Endodermal cell (in vitro differentiated cells): ENCODE measurements around the gene ARCN1. TPM values are rescaled to one million over a fixed set of nuclear protein-coding genes. Genes with fewer than 3 reads are reported as not detected.
"Not testable (repeated sequence)": the region's sequence is repeated elsewhere in the genome, so short reads cannot be mapped to it uniquely, and the experiment has no call there.

Source experiments
- DNase-seq: peaks from one replicate; pipeline ENCODE4 v3.0.0-alpha.2; 2017
- H3K27ac ChIP-seq: 2 replicates; pipeline ENCODE4 v1.5.1; 2013; ENCODE audit warnings: mild to moderate bottlenecking, low read depth, low read length, moderate library complexity
- H3K27me3 ChIP-seq: 2 replicates; pipeline ENCODE4 v1.6.1; 2013; ENCODE audit warnings: mild to moderate bottlenecking, low read length, moderate library complexity; ENCODE audit not compliant: insufficient read depth, control insufficient read depth, poor library complexity, severe bottlenecking
- H3K36me3 ChIP-seq: 2 replicates; pipeline ENCODE4 v1.7.0; 2013; ENCODE audit warnings: mild to moderate bottlenecking, low read length, moderate library complexity; ENCODE audit not compliant: control insufficient read depth, insufficient read depth
- H3K4me1 ChIP-seq: one replicate; pipeline ENCODE4 v1.7.0; 2013; ENCODE audit warnings: low read length; ENCODE audit not compliant: control insufficient read depth, insufficient read depth
- H3K4me3 ChIP-seq: 2 replicates; pipeline ENCODE4 v1.5.1; 2013; ENCODE audit warnings: mild to moderate bottlenecking, low read length, moderate library complexity
- H3K9ac ChIP-seq: 2 replicates; pipeline ENCODE4 v1.6.1; 2013; ENCODE audit warnings: mild to moderate bottlenecking, low read length, moderate library complexity; ENCODE audit not compliant: poor library complexity, severe bottlenecking; ENCODE audit errors: extremely low read depth
- H3K9me3 ChIP-seq: 2 replicates; pipeline ENCODE4 v1.6.1; 2013; ENCODE audit warnings: mild to moderate bottlenecking, low read length, moderate library complexity; ENCODE audit not compliant: control insufficient read depth
- H3K27ac Mint-ChIP-seq: 2 replicates; pipeline ENCODE4 v1.8.0; 2020; ENCODE audit warnings: mixed read lengths
- H3K27me3 Mint-ChIP-seq: 2 replicates; pipeline ENCODE4 v1.8.0; 2021; ENCODE audit warnings: mild to moderate bottlenecking, mixed read lengths; ENCODE audit not compliant: insufficient read depth
- H3K36me3 Mint-ChIP-seq: 2 replicates; pipeline ENCODE4 v1.8.0; 2020; ENCODE audit warnings: low read depth, mixed read lengths
- H3K4me1 Mint-ChIP-seq: 2 replicates; pipeline ENCODE4 v1.8.0; 2020; ENCODE audit warnings: mixed read lengths
- H3K4me3 Mint-ChIP-seq: 2 replicates; pipeline ENCODE4 v1.8.0; 2020; ENCODE audit warnings: mild to moderate bottlenecking, moderate library complexity, mixed read lengths
- H3K9me3 Mint-ChIP-seq: 2 replicates; pipeline ENCODE4 v1.8.0; 2020; ENCODE audit warnings: mild to moderate bottlenecking, mixed read lengths
- WGBS, 2 experiments: methylation state at CpG; one replicate each; pipeline versions ENCODE4 v1.1.5 to v1.1.7; 2013; ENCODE audit warnings: missing lambda C conversion rate in 2 of 2, mixed read lengths in 1 of 2; ENCODE audit not compliant: insufficient coverage in 1 of 2, insufficient read length in 1 of 2; 5-methylcytosine and 5-hydroxymethylcytosine counted together
- total RNA-seq, 2 donors: library from RNA; stranded (reverse); fragmentation: NEBNext Ultra II Directional in 1 of 2; extraction: Animal tissue kit (Norgen Biotek cat#: 25700) in 1 of 2; gene quantifications; 2 replicates in 1 of 2; 3 replicates in 1 of 2; pipeline ENCODE4 v1.2.1, GENCODE V29; 2021
- TF ChIP-seq, protein P1 (sequence below): fragments of 200-600 bp; sonication (generic); conservative IDR thresholded peaks from 2 replicates; pipeline ENCODE4 v1.5.0; 2021; ENCODE audit warnings: antibody characterized with exemption, mild to moderate bottlenecking

Gene ARCN1
- total RNA-seq, 2 donors from 2014 or later, result 130 to 161 TPM

DNA sequence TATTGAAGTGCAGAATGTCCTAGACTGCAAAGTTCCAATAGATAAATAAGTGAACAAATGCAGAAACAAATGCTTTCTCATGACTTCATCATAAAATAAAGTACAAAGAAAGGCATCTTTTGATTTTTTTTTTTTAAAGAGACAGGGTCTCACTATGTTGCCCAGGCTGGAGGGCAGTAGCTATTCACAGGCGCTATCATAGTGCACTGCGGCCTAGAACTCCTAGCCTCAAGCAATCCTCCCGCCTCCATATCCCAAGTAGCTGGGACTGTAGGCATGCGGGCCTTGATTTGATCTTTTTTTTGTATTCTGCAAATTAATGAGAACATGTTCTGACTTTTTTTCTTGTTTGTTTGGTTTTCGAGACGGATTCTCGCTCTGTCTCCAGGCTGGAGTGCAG, 2.4 kb downstream of the ARCN1 start:
- peaks cover 12% of the 10 kb centered on the region for H3K36me3 Mint-ChIP-seq
- Histone ChIP-seq H3K27me3 (no peaks in the 10 kb centered on the region), H3K9me3 (no peaks in the 10 kb centered on the region), H3K27ac (no peak overlapping the region), H3K4me3 (peak overlapping the region; percentile 98), H3K4me1 (no peaks in the 10 kb centered on the region), H3K9ac (no peak overlapping the region), H3K36me3 (peaks cover 16% of the 10 kb centered on the region)
- H3K4me1 Mint-ChIP-seq, result peaks cover 12% of the 10 kb centered on the region
- TF ChIP-seq, protein P1, sequence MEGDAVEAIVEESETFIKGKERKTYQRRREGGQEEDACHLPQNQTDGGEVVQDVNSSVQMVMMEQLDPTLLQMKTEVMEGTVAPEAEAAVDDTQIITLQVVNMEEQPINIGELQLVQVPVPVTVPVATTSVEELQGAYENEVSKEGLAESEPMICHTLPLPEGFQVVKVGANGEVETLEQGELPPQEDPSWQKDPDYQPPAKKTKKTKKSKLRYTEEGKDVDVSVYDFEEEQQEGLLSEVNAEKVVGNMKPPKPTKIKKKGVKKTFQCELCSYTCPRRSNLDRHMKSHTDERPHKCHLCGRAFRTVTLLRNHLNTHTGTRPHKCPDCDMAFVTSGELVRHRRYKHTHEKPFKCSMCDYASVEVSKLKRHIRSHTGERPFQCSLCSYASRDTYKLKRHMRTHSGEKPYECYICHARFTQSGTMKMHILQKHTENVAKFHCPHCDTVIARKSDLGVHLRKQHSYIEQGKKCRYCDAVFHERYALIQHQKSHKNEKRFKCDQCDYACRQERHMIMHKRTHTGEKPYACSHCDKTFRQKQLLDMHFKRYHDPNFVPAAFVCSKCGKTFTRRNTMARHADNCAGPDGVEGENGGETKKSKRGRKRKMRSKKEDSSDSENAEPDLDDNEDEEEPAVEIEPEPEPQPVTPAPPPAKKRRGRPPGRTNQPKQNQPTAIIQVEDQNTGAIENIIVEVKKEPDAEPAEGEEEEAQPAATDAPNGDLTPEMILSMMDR, result no peak
- no peaks in the 10 kb centered on the region for H3K27me3 Mint-ChIP-seq
- no peaks in the 10 kb centered on the region for H3K9me3 Mint-ChIP-seq
- 95 to 100% methylated on average over 5 to 7 of the region's 7 CpGs for WGBS, 2 experiments
- DNase-seq, result no peak
- H3K27ac Mint-ChIP-seq, result no peak overlapping the region
- peak overlapping the region; percentile 30 for H3K4me3 Mint-ChIP-seq

DNA sequence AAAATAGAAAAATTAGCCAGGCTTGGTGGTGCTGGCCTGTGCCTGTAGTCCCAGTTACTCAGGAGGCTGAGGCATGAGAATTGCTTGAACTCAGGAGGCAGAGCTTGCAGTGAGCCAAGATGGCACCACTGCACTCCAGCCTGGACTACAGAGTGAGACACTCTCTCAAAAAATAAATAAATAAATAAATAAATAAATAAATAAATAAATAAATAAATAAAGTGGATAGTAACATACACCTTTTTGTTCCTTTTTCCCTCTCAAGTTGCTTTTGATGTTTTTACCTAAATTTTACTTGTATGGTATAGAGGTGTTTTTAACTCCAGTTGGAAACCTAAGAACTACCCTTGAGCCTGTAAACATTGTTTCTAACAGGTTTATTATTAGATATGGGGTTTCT, 5.8 kb downstream of the ARCN1 start:
- not testable (repeated sequence) for H3K4me3 ChIP-seq, H3K27ac ChIP-seq, DNase-seq, H3K4me1 ChIP-seq, H3K9ac ChIP-seq, H3K27me3 ChIP-seq, H3K9me3 ChIP-seq, H3K27ac Mint-ChIP-seq, H3K4me3 Mint-ChIP-seq, H3K27me3 Mint-ChIP-seq, H3K4me1 Mint-ChIP-seq, H3K9me3 Mint-ChIP-seq
- peaks cover 45% of the 10 kb centered on the region for H3K36me3 ChIP-seq
- peaks cover 27% of the 10 kb centered on the region for H3K36me3 Mint-ChIP-seq

DNA sequence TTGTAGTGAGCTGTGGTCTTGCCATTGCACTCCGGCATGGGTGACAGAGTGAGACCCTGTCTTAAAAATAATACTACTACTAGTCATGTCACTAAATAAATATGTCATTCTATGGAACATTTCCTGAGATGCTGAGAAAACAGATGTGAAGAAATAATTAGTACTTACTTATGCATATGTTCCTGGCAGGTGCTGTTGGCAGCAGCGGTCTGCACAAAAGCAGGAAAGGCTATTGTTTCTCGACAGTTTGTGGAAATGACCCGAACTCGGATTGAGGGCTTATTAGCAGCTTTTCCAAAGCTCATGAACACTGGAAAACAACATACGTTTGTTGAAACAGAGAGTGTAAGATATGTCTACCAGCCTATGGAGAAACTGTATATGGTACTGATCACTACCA, 8.8 kb downstream of the ARCN1 start:
- Histone ChIP-seq H3K36me3 (peaks cover 67% of the 10 kb centered on the region), H3K4me1 (no peaks in the 10 kb centered on the region), H3K27me3 (no peaks in the 10 kb centered on the region), H3K9ac (no peak overlapping the region), H3K9me3 (no peaks in the 10 kb centered on the region), H3K27ac (no peak overlapping the region), H3K4me3 (no peak overlapping the region)
- H3K9me3 Mint-ChIP-seq, result no peaks in the 10 kb centered on the region
- H3K4me3 Mint-ChIP-seq, result no peak overlapping the region
- no peaks in the 10 kb centered on the region for H3K4me1 Mint-ChIP-seq
- TF ChIP-seq, protein P1, result no peak
- H3K27me3 Mint-ChIP-seq, result no peaks in the 10 kb centered on the region
- H3K36me3 Mint-ChIP-seq, result peaks cover 49% of the 10 kb centered on the region
- DNase-seq, result no peak
- 97% methylated on average over 5 of the region's 6 CpGs for WGBS, 2 experiments
- H3K27ac Mint-ChIP-seq, result no peak overlapping the region

DNA sequence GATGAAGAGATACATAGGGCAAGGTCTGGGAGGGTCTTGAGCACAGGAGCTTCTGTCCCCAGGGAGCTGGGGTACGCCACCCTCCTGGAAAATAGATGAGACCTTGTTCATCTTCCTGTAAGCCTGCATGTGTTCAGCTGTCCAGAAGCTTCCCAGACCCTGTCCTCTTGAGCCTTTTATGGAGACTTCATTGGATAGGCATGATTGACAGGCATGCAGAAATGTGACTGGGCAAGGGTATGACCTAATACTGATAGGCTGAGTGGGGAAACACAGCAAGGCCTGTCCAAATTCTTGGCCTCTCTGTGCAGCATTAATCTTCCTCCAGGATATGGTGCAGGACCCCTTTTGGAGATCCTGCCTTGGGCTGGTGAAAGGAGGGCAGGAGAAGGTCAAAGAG, 15.7 kb downstream of the ARCN1 start:
- Histone ChIP-seq H3K27ac (no peak overlapping the region), H3K9ac (no peak overlapping the region), H3K4me1 (no peaks in the 10 kb centered on the region), H3K36me3 (peaks cover 94% of the 10 kb centered on the region), H3K27me3 (no peaks in the 10 kb centered on the region), H3K9me3 (no peaks in the 10 kb centered on the region), H3K4me3 (no peak overlapping the region)
- DNase-seq, result no peak
- H3K36me3 Mint-ChIP-seq, result peaks cover 78% of the 10 kb centered on the region
- H3K27me3 Mint-ChIP-seq, result no peaks in the 10 kb centered on the region
- TF ChIP-seq, protein P1, result no peak
- no peak overlapping the region for H3K4me3 Mint-ChIP-seq
- no peaks in the 10 kb centered on the region for H3K4me1 Mint-ChIP-seq
- H3K9me3 Mint-ChIP-seq, result no peaks in the 10 kb centered on the region
- H3K27ac Mint-ChIP-seq, result no peak overlapping the region
- WGBS, 2 experiments, result 94 to 100% methylated on average over 1 of the region's 1 CpG
